CD8-positive, alpha-beta memory T cell (primary cell): Measurements from ENCODE around the gene WNT7B. TPM values are rescaled to one million over a fixed set of nuclear protein-coding genes. Genes with fewer than 3 reads are reported as not detected.

Experiments
- CTCF ChIA-PET: fragments of 350-600 bp; sonication (Branson Sonifier 250); formaldehyde crosslinking; loops from one replicate; lab custom pipeline; 2021; ENCODE audit warnings: antibody characterized with exemption; lab: Charles Lee
- POLR2A ChIA-PET: fragments of 350-600 bp; sonication (Branson Sonifier 250); formaldehyde crosslinking; loops from one replicate; lab custom pipeline; 2021; ENCODE audit warnings: antibody characterized with exemption; lab: Charles Lee
- DNase-seq, 5 donors: peaks; one replicate each; pipeline versions ENCODE4 v3.0.0 to v3.0.0-alpha.2; 2020 to 2022; ENCODE audit warnings: mixed read lengths in 1 of 5
- H3K27ac ChIP-seq: one replicate; pipeline ENCODE4 v1.7.0; 2013; ENCODE audit warnings: low read depth, mild to moderate bottlenecking, low read length, moderate library complexity
- H3K27me3 ChIP-seq: 2 replicates; pipeline ENCODE4 v1.7.0; 2013; ENCODE audit warnings: low read length, mild to moderate bottlenecking; ENCODE audit not compliant: insufficient read depth, poor library complexity, severe bottlenecking
- H3K36me3 ChIP-seq: 2 replicates; pipeline ENCODE4 v1.7.0; 2013; ENCODE audit warnings: mild to moderate bottlenecking, low read length, moderate library complexity; ENCODE audit not compliant: insufficient read depth
- H3K4me1 ChIP-seq: 2 replicates; pipeline ENCODE4 v1.7.0; 2013; ENCODE audit warnings: mild to moderate bottlenecking, low read length, moderate library complexity; ENCODE audit not compliant: insufficient read depth
- H3K4me3 ChIP-seq: 2 replicates; pipeline ENCODE4 v1.7.0; 2013; ENCODE audit warnings: mild to moderate bottlenecking, low read length
- H3K9me3 ChIP-seq: 2 replicates; pipeline ENCODE4 v1.7.0; 2013; ENCODE audit warnings: mild to moderate bottlenecking, low read length
- H3K27ac Mint-ChIP-seq, 8 donors: one replicate each; pipeline ENCODE4 v1.8.0; 2020 to 2021; ENCODE audit warnings: mixed read lengths in 8 of 8, mild to moderate bottlenecking in 6 of 8, inconsistent platforms in 3 of 8, moderate library complexity in 3 of 8
- H3K27me3 Mint-ChIP-seq, 2 donors: one replicate each; pipeline ENCODE4 v1.8.0; 2020 to 2021; ENCODE audit warnings: mixed read lengths in 2 of 2, mild to moderate bottlenecking in 1 of 2, moderate library complexity in 1 of 2
- H3K36me3 Mint-ChIP-seq, 3 donors: one replicate each; pipeline ENCODE4 v1.8.0; 2020 to 2021; ENCODE audit warnings: mixed read lengths in 3 of 3, inconsistent platforms in 1 of 3, mild to moderate bottlenecking in 1 of 3
- H3K4me1 Mint-ChIP-seq, 3 donors: one replicate each; pipeline ENCODE4 v1.8.0; 2020 to 2021; ENCODE audit warnings: mixed read lengths in 3 of 3, inconsistent platforms in 1 of 3, mild to moderate bottlenecking in 1 of 3
- H3K4me3 Mint-ChIP-seq, 7 donors: one replicate each; pipeline ENCODE4 v1.8.0; 2020 to 2021; ENCODE audit warnings: mixed read lengths in 7 of 7, mild to moderate bottlenecking in 6 of 7, moderate library complexity in 4 of 7, inconsistent platforms in 2 of 7
- H3K9me3 Mint-ChIP-seq, 5 donors: one replicate each; pipeline ENCODE4 v1.8.0; 2020 to 2022; ENCODE audit warnings: mixed read lengths in 5 of 5, mild to moderate bottlenecking in 3 of 5, moderate library complexity in 2 of 5, inconsistent platforms in 1 of 5
- polyA plus RNA-seq: library from polyadenylated mRNA; unstranded; fragments of 300-500 nt; fragmentation: Illumina TruSeq; gene quantifications from one replicate; pipeline ENCODE4 v1.2.3, GENCODE V29; 2021
- total RNA-seq, 2 experiments: library from RNA; stranded (reverse); gene quantifications; one replicate each; pipeline ENCODE4 v1.2.3, GENCODE V29; 2021

Gene WNT7B
- total and polyA plus RNA-seq, 3 experiments from 2014 or later: not detected

DNA sequence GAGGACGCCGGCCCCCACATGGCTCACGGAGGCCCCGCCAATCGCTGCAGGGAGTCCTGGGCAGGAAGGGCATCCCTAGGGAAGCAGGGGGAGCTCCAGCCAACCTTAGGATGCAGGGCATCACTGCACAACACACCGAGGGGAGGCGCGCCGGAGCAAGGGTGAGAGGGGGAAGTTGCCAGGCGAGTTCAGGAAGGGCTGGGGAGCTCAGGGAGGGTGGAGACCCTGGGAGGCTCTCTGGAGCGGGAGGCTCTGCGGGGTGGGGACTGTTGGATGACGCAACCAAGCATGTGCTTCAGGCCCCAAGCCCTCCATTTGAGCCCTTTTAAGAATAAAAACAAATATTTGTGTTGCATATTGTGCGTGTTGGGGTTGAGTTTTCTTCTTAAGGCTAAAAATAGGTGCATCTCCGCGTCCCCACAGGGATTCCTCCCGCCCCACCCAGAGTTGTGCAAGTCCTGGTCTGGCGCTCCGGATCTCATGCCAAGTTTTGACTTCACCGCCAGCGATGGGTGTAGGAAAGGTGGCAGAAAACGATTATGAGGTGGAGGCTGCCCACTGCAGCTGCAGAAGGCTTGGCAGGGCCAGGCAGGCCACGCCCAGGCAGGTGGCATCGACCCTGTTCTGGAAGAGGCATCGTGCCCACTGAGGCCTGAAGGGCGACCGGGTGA is 65.2 kb downstream of the WNT7B start:
- Histone ChIP-seq H3K4me3 (no peak overlapping the region), H3K27me3 (no peaks in the 10 kb centered on the region), H3K4me1 (no peaks in the 10 kb centered on the region), H3K9me3 (no peaks in the 10 kb centered on the region), H3K27ac (no peak overlapping the region), H3K36me3 (no peaks in the 10 kb centered on the region)
- no peaks in the 10 kb centered on the region for H3K36me3 Mint-ChIP-seq
- no peak for DNase-seq
- no peaks in the 10 kb centered on the region for H3K9me3 Mint-ChIP-seq
- ChIA-PET POLR2A (no interaction called here), CTCF (no interaction called here)
- H3K4me1 Mint-ChIP-seq: no peaks in the 10 kb centered on the region
- H3K4me3 Mint-ChIP-seq: no peak overlapping the region
- no peak overlapping the region for H3K27ac Mint-ChIP-seq
- H3K27me3 Mint-ChIP-seq: peaks cover 0 to 5% of the 10 kb centered on the region in 2 donors

DNA sequence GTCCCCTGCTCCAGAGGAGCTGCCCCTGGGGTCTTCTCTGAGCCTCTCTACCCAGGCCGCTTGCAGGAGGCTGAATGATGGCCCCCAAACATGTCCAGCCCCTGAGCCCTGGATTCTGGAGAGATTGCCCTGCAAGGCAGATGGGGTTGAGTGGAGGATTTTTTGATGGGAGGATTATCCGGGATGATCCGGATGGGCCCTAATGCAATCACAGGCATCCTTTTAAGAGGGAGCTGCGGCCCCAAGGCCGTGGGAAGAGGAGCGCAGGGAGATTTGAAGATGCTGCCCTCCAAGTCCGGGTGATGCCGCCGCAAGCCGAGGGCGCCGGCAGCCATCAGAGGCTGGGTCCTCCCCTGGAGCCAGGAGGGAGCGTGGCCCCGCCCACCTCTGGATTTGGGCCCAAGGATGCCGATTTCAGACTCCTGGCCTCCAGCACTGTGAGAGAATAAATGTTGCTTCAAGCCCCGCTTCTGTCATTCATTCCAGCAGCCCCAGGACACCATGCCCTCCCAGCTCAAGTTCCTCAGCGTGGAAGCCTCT is 66.0 kb downstream of the WNT7B start:
- no peaks in the 10 kb centered on the region for H3K36me3 ChIP-seq
- H3K9me3 ChIP-seq: no peaks in the 10 kb centered on the region
- no peak for DNase-seq
- H3K27me3 ChIP-seq: no peaks in the 10 kb centered on the region
- no peaks in the 10 kb centered on the region for H3K4me1 Mint-ChIP-seq
- no peak overlapping the region for H3K27ac Mint-ChIP-seq
- POLR2A ChIA-PET: no interaction called here
- H3K4me1 ChIP-seq: no peaks in the 10 kb centered on the region
- H3K27me3 Mint-ChIP-seq: peaks cover 0 to 5% of the 10 kb centered on the region in 2 donors
- no peaks in the 10 kb centered on the region for H3K9me3 Mint-ChIP-seq
- H3K27ac ChIP-seq: no peak overlapping the region
- no peak overlapping the region for H3K4me3 Mint-ChIP-seq
- no peak overlapping the region for H3K4me3 ChIP-seq
- CTCF ChIA-PET: no interaction called here
- no peaks in the 10 kb centered on the region for H3K36me3 Mint-ChIP-seq

DNA sequence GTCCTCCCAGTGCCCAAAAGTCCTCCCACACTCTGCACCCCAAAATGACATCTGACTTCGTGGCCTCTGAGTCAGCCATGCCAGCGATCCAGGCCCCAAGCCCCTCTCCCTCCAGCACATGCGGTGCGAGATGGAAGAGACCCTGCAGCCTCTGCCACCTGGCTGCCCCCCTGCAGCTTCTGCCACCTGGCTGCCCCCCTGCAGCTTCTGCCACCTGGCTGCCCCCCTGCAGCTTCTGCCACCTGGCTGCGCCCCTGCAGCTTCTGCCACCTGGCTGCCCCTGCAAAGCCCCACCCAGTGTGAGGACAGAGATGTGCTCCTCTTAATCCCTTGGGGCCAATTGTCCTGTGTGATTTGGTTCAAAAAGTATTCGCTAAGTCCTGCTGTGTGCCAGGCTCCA is 68.0 kb downstream of the WNT7B start:
- CTCF ChIA-PET: no interaction called here
- no peaks in the 10 kb centered on the region for H3K36me3 Mint-ChIP-seq

DNA sequence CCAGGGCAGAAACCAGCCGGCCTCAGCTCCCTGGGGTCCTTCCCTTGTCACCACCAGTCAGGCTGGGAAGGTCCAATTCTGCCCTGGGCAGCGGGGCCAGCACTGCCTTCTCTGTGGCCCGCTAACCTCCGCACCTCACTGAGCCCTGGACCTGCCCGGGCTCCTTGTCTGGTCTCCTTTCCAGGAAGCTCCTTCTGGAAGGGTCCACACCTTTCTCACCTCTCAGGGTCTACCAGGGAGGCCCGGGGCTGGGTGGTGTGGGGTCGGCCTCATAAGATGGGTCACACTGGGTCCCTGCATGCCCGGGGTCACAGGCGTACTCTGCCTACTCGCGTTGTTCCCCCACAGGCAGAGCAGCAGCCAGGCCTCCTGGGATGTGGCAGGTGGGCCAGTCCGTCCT is 69.0 kb downstream of the WNT7B start:
- Mint-ChIP-seq H3K36me3 (no peaks in the 10 kb centered on the region), H3K4me3 (no peak overlapping the region), H3K4me1 (no peaks in the 10 kb centered on the region), H3K27me3 (peaks cover 5 to 15% of the 10 kb centered on the region in 2 donors), H3K9me3 (no peaks in the 10 kb centered on the region), H3K27ac (no peak overlapping the region)
- Histone ChIP-seq H3K27me3 (no peaks in the 10 kb centered on the region), H3K9me3 (no peaks in the 10 kb centered on the region), H3K36me3 (no peaks in the 10 kb centered on the region), H3K4me3 (no peak overlapping the region), H3K4me1 (no peaks in the 10 kb centered on the region), H3K27ac (no peak overlapping the region)
- POLR2A ChIA-PET: no interaction called here
- CTCF ChIA-PET: no interaction called here
- no peak for DNase-seq

More for the DNA sequence above, 68.0 kb downstream of the WNT7B start:
- H3K4me3 Mint-ChIP-seq: no peak overlapping the region
- Histone ChIP-seq H3K9me3 (no peaks in the 10 kb centered on the region), H3K4me1 (no peaks in the 10 kb centered on the region), H3K36me3 (no peaks in the 10 kb centered on the region), H3K27me3 (no peaks in the 10 kb centered on the region), H3K4me3 (no peak overlapping the region), H3K27ac (no peak overlapping the region)
- no peak for DNase-seq
- H3K9me3 Mint-ChIP-seq: no peaks in the 10 kb centered on the region
- POLR2A ChIA-PET: no interaction called here
- peaks cover 5 to 14% of the 10 kb centered on the region in 2 donors for H3K27me3 Mint-ChIP-seq
- H3K4me1 Mint-ChIP-seq: no peaks in the 10 kb centered on the region
- no peak overlapping the region for H3K27ac Mint-ChIP-seq

DNA sequence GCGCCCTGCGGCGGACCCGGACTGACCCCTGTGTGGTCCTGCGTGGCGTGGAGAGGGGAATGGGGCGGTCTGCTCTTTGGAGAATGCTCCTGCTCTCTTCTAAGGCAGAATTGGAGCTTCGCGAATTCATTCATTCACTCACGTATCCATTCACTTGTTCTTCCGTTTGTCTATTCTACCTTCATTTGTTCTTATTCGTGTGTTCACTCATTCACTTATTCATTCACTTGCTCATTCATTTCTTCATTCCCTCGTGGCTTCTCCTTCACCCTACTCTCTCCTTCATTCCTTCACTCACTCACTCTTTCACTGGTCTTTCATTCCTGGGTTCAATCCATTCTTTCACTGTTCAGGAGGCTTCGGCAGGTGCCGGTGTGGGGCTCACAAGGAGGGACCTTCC is 69.6 kb downstream of the WNT7B start:
- CTCF ChIA-PET: interaction anchor here (1.5 kb wide), 1 partner anchor 44 kb away, joined by 5 read pairs; no protein-coding TSS in a partner anchor
- no peak overlapping the region for H3K4me3 ChIP-seq
- H3K9me3 ChIP-seq: no peaks in the 10 kb centered on the region
- H3K27me3 ChIP-seq: no peaks in the 10 kb centered on the region
- H3K9me3 Mint-ChIP-seq: no peaks in the 10 kb centered on the region
- POLR2A ChIA-PET: no interaction called here
- H3K4me1 Mint-ChIP-seq: no peaks in the 10 kb centered on the region
- H3K27ac Mint-ChIP-seq: no peak overlapping the region
- H3K4me3 Mint-ChIP-seq: no peak overlapping the region
- no peaks in the 10 kb centered on the region for H3K4me1 ChIP-seq
- no peaks in the 10 kb centered on the region for H3K36me3 ChIP-seq
- H3K27ac ChIP-seq: no peak overlapping the region
- DNase-seq: no peak
- peaks cover 5 to 19% of the 10 kb centered on the region in 2 donors for H3K27me3 Mint-ChIP-seq
- no peaks in the 10 kb centered on the region for H3K36me3 Mint-ChIP-seq

DNA sequence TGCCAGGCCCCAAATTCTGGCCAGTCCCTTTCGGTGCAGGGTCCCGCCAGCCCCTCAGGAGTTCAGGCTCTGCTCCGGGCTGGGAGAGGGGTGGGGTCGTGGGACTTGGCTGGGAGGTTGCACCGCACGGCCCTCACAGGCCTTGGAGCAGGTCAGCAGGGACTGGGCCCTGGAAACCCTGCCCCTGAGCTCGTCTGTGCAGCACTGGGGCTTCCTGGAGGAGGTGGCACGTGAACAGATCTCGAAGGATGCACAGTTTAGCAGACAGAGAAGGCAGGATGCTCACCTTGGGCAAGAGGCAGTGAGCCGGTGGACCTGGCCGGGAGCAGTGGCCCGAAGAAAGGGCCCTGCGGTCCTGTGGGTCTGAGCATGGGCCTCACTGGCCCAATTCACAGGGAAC is 70.0 kb downstream of the WNT7B start:
- Mint-ChIP-seq H3K36me3 (no peaks in the 10 kb centered on the region), H3K27me3 (peaks cover 5 to 19% of the 10 kb centered on the region in 2 donors), H3K4me3 (no peak overlapping the region), H3K27ac (no peak overlapping the region), H3K9me3 (no peaks in the 10 kb centered on the region), H3K4me1 (no peaks in the 10 kb centered on the region)
- Histone ChIP-seq H3K27ac (no peak overlapping the region), H3K27me3 (no peaks in the 10 kb centered on the region), H3K4me1 (no peaks in the 10 kb centered on the region), H3K4me3 (no peak overlapping the region), H3K36me3 (no peaks in the 10 kb centered on the region), H3K9me3 (no peaks in the 10 kb centered on the region)
- ChIA-PET CTCF (interaction anchor here (1.5 kb wide), 1 partner anchor 44 kb away, joined by 5 read pairs; no protein-coding TSS in a partner anchor), POLR2A (no interaction called here)
- no peak for DNase-seq

DNA sequence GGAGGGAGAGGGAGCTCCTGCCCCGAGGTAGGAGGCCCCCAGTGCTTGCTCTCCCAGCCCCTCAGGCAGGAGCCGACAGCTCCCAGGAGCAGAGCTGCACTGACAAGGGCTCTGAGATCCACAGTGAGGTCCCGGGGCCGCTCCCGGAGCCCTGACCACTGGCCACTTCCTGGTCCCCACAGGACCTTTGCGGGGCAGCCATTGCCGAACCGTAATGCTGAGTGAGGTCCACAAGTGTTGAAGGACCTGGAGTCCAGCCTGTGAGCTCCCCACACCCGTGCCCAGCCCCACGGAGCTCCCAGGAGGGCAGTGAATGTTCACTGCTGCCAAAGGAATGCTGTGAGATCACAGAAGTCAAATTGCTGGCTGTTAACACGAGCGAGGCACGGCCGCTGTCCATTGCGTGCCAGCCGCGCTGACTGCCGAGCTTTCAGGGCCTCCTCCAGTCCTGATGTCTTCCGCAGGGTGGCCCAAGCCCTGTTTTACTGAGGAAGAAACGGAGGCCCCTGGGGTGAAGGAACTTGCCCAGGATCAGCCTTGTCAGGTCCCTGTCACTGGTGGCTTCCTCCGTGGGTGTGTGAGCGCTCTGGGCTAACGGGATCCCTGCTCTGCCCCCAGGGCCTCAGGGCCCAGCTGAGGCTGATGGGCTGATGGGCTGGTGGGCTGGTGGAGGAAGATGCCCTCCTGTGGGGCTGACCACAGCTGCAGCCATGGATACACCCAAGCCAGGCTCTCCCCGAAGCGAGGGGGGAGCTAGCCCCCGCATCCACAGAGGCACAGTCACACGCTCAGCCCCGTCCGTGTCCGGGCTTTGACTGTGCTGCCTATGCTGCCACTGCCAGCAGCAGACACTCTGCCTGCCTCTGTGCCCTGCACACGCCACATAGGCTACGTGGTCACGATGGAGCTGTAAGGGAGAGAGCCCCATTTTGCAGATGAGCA is 70.8 kb downstream of the WNT7B start:
- H3K36me3 Mint-ChIP-seq: no peaks in the 10 kb centered on the region
- no peak overlapping the region for H3K4me3 Mint-ChIP-seq
- peaks cover 5 to 19% of the 10 kb centered on the region in 2 donors for H3K27me3 Mint-ChIP-seq
- no peaks in the 10 kb centered on the region for H3K9me3 Mint-ChIP-seq
- no peak overlapping the region for H3K27ac Mint-ChIP-seq
- H3K9me3 ChIP-seq: no peaks in the 10 kb centered on the region
- no peak for DNase-seq
- H3K27me3 ChIP-seq: no peaks in the 10 kb centered on the region
- POLR2A ChIA-PET: no interaction called here
- no peak overlapping the region for H3K4me3 ChIP-seq
- H3K4me1 ChIP-seq: no peaks in the 10 kb centered on the region
- H3K36me3 ChIP-seq: no peaks in the 10 kb centered on the region
- no peak overlapping the region for H3K27ac ChIP-seq
- CTCF ChIA-PET: interaction anchor here (1.5 kb wide), 1 partner anchor 43 kb away, joined by 5 read pairs; no protein-coding TSS in a partner anchor
- no peaks in the 10 kb centered on the region for H3K4me1 Mint-ChIP-seq
